Body of pancreas (tissue), 4 donors: ENCODE data around the gene TLR7. TPM values are rescaled to one million over a fixed set of nuclear protein-coding genes. Genes with fewer than 3 reads are reported as not detected.

Experiments used
- ATAC-seq: fragments of 150-250 bp; one replicate; pipeline ENCODE4 v1.9.1; 2016
- DNase-seq, 4 donors: peaks; one replicate each; pipeline ENCODE4 v3.0.0-alpha.2; 2019
- H3K27ac ChIP-seq, 4 donors: fragments of 200-600 bp; sonication (generic); 1 replicate in 3 of 4; 2 replicates in 1 of 4; pipeline versions ENCODE4 v1.5.1 to v1.6.1; 2016 to 2019; ENCODE audit warnings: mild to moderate bottlenecking in 1 of 4, mixed read lengths in 1 of 4, moderate library complexity in 1 of 4
- H3K27me3 ChIP-seq, 2 donors: fragments of 200-600 bp; sonication (generic); one replicate each; pipeline ENCODE4 v1.6.0; 2016; ENCODE audit warnings: mild to moderate bottlenecking in 1 of 2
- H3K36me3 ChIP-seq, 2 donors: fragments of 200-600 bp; sonication (generic); replicated peaks in 1 of 2; 2 replicates each; pipeline ENCODE4 v1.5.1; 2016; ENCODE audit warnings: low read depth in 2 of 2; ENCODE audit not compliant: insufficient read depth in 1 of 2
- H3K4me1 ChIP-seq: fragments of 200-600 bp; sonication (generic); one replicate; pipeline ENCODE4 v1.6.0; 2016
- H3K4me3 ChIP-seq, 2 donors: fragments of 200-600 bp; sonication (generic); 1 replicate in 1 of 2; 2 replicates in 1 of 2; pipeline ENCODE4 v1.5.1; 2016 to 2019
- H3K9me3 ChIP-seq, 3 donors: fragments of 200-600 bp; sonication (generic); 1 replicate in 2 of 3; 2 replicates in 1 of 3; pipeline ENCODE4 v1.5.1; 2016
- POLR2A ChIP-seq, 3 donors: fragments of 450-650 bp; IDR thresholded peaks; one replicate each; pipeline ENCODE4 v1.6.1; 2016; ENCODE audit warnings: antibody characterized with exemption in 3 of 3, mild to moderate bottlenecking in 2 of 3
- WGBS, 2 donors: methylation state at CpG; one replicate each; pipeline ENCODE4 v1.1.5; 2017; 5-methylcytosine and 5-hydroxymethylcytosine counted together
- intact Hi-C: fragments of 100-400 bp; cut with DNase I; formaldehyde crosslinking; loops from one replicate; pipeline ENCODE4 v1.15.1; 2023
- total RNA-seq, 2 donors: library from RNA; depleted of rRNA; stranded (reverse); fragments of >200 nt; gene quantifications; one replicate each; pipeline ENCODE4 v1.1.0, GENCODE V29; 2016
- TF ChIP-seq, protein P1 (sequence below), 7 experiments: fragments of 450-650 bp in 4 of 7; fragments of 200-600 bp in 3 of 7; sonication (generic) in 3 of 7; IDR thresholded peaks; one replicate each; pipeline ENCODE4 v1.5.1; 2016 to 2019; ENCODE audit warnings: antibody characterized with exemption in 7 of 7

TLR7 gene
- total RNA-seq, 2 donors from 2014 or later: 0.78 TPM; not detected in 1

DNA sequence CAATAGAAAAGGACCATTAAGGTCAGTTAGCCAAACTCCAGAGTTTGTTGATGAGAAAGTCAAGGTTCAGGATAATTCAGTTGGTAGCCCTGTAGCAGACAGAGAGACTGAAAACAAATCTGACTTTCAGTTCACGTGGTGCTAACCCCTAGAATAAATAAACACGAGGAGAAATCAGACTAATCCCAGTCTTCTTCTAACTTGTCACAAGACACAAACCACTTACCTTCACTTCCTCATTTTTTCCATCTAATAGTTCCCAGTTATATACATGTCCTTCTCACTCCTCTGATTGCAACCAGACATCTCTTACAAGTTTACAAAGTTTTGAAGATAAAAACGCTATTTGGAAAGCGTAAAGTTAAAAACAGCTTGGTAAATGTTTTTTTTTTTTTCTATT lies 7.7 kb downstream of the TLR7 start:
- no peaks in the 10 kb centered on the region for H3K36me3 ChIP-seq
- H3K27me3 ChIP-seq: no peaks in the 10 kb centered on the region
- DNase-seq (no peak), ATAC-seq (no peak)
- no peaks in the 10 kb centered on the region for H3K9me3 ChIP-seq
- TF ChIP-seq, protein P1, sequence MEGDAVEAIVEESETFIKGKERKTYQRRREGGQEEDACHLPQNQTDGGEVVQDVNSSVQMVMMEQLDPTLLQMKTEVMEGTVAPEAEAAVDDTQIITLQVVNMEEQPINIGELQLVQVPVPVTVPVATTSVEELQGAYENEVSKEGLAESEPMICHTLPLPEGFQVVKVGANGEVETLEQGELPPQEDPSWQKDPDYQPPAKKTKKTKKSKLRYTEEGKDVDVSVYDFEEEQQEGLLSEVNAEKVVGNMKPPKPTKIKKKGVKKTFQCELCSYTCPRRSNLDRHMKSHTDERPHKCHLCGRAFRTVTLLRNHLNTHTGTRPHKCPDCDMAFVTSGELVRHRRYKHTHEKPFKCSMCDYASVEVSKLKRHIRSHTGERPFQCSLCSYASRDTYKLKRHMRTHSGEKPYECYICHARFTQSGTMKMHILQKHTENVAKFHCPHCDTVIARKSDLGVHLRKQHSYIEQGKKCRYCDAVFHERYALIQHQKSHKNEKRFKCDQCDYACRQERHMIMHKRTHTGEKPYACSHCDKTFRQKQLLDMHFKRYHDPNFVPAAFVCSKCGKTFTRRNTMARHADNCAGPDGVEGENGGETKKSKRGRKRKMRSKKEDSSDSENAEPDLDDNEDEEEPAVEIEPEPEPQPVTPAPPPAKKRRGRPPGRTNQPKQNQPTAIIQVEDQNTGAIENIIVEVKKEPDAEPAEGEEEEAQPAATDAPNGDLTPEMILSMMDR (IDR thresholded peaks at IDR 0.05): no peak
- no peak for TF ChIP-seq POLR2A (IDR thresholded peaks at IDR 0.05)
- no peaks in the 10 kb centered on the region for H3K4me1 ChIP-seq
- intact Hi-C loops: no loop called here
- WGBS, 2 donors: 26 to 31% methylated on average over 4 of the region's 4 CpGs
- H3K27ac ChIP-seq: no peak overlapping the region
- H3K4me3 ChIP-seq: no peak overlapping the region

DNA sequence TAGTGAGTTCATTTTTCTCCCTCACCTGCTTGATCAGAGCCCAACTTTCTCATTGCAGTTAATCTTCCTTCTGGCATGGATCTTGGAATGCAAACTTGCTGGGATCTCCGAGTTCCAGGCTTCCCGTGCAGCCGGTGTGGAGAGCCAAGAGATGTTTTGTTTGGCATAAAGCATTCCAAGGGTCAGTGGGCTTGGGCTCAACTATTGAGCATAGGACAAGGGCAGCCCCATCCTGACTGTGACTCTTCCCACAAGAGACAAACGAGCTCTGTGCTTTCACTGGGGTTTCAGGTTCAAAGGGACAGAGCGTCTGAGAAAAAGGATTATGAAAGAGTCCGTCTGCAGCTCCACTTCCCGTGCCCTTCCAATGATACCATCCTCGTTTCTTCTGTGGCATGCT lies 10.5 kb downstream of the TLR7 start:
- H3K36me3 ChIP-seq: no peaks in the 10 kb centered on the region
- no peaks in the 10 kb centered on the region for H3K9me3 ChIP-seq
- H3K4me1 ChIP-seq: no peaks in the 10 kb centered on the region
- no peaks in the 10 kb centered on the region for H3K27me3 ChIP-seq
- H3K27ac ChIP-seq: no peak overlapping the region
- no peak for ATAC-seq
- DNase-seq: no peak
- H3K4me3 ChIP-seq: no peak overlapping the region
- intact Hi-C loops: no loop called here
- WGBS, 2 donors: 38 to 39% methylated on average over 7 to 8 of the region's 8 CpGs
- TF ChIP-seq, protein P1 (IDR thresholded peaks at IDR 0.05): no peak
- no peak for TF ChIP-seq POLR2A (IDR thresholded peaks at IDR 0.05)

DNA sequence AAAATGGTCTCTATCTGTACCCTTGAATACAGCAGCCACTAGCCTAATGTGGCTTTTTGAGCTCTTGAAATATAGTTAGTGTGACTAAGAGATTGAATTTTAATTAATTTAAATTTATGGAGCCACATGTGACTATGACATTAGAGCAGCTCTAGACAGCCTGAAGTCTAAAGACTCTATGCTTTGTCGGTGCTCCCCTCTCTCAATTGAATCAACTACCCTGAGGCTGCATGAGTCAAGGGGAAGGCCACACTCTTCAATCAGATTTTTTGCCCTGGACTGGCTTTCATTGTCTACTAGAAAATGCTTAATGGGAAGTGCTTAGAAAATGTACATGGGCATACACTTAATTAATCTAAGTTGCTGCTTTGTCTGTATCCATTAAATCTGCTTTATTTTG lies 11.7 kb downstream of the TLR7 start:
- Histone ChIP-seq H3K27me3 (no peaks in the 10 kb centered on the region), H3K4me1 (no peaks in the 10 kb centered on the region), H3K4me3 (no peak overlapping the region), H3K36me3 (no peaks in the 10 kb centered on the region), H3K27ac (no peak overlapping the region), H3K9me3 (no peaks in the 10 kb centered on the region)
- 78% methylated on average over 1 of the region's 1 CpG; no CpG with 5 or more reads in 1 of the 2 donors for WGBS, 2 donors
- no peak for DNase-seq
- no peak for ATAC-seq
- intact Hi-C loops: no loop called here
- no peak for TF ChIP-seq POLR2A (IDR thresholded peaks at IDR 0.05)

DNA sequence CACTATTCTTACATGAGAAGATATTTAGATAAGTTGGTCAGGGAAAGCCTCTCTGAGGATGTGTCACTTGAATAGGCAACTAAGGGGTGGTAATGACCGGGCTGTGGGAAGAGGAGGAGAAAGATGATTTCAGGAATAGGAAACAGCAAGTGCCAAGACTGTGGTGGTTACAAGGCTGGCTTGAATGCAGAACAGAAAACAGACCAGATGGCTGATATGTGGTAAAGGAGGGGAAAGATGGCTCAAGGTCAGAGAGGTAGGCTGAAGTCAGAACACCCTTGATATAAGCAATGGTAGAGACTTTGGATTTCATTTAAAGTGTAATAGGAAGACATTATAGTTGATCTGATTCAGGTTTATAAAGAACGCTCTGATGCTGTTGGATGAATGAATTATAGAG lies 15.0 kb downstream of the TLR7 start:
- no peaks in the 10 kb centered on the region for H3K4me1 ChIP-seq
- no peak for ATAC-seq
- H3K27me3 ChIP-seq: no peaks in the 10 kb centered on the region
- intact Hi-C loops: no loop called here
- H3K27ac ChIP-seq: no peak overlapping the region
- H3K9me3 ChIP-seq: no peaks in the 10 kb centered on the region
- no peaks in the 10 kb centered on the region for H3K36me3 ChIP-seq
- WGBS, 2 donors: 83 to 90% methylated on average over 2 of the region's 2 CpGs
- DNase-seq: no peak
- no peak overlapping the region for H3K4me3 ChIP-seq
- TF ChIP-seq POLR2A (IDR thresholded peaks at IDR 0.05): no peak

DNA sequence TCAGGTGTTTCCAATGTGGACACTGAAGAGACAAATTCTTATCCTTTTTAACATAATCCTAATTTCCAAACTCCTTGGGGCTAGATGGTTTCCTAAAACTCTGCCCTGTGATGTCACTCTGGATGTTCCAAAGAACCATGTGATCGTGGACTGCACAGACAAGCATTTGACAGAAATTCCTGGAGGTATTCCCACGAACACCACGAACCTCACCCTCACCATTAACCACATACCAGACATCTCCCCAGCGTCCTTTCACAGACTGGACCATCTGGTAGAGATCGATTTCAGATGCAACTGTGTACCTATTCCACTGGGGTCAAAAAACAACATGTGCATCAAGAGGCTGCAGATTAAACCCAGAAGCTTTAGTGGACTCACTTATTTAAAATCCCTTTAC lies 18.6 kb downstream of the TLR7 start:
- 53 to 73% methylated on average over 5 of the region's 5 CpGs for WGBS, 2 donors
- intact Hi-C loops: no loop called here

DNA sequence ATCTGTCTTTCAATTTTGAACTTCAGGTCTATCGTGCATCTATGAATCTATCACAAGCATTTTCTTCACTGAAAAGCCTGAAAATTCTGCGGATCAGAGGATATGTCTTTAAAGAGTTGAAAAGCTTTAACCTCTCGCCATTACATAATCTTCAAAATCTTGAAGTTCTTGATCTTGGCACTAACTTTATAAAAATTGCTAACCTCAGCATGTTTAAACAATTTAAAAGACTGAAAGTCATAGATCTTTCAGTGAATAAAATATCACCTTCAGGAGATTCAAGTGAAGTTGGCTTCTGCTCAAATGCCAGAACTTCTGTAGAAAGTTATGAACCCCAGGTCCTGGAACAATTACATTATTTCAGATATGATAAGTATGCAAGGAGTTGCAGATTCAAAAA lies 19.7 kb downstream of the TLR7 start:
- DNase-seq: no peak
- TF ChIP-seq, protein P1 (IDR thresholded peaks at IDR 0.05): no peak
- no peak for TF ChIP-seq POLR2A (IDR thresholded peaks at IDR 0.05)
- ATAC-seq: no peak
- Histone ChIP-seq H3K9me3 (no peaks in the 10 kb centered on the region), H3K4me1 (no peaks in the 10 kb centered on the region), H3K27me3 (no peaks in the 10 kb centered on the region), H3K27ac (no peak overlapping the region), H3K36me3 (no peaks in the 10 kb centered on the region), H3K4me3 (no peak overlapping the region)
- intact Hi-C loops: no loop called here
- WGBS, 2 donors: 81 to 83% methylated on average over 3 of the region's 3 CpGs

More for the DNA sequence above, 18.6 kb downstream of the TLR7 start:
- Histone ChIP-seq H3K4me1 (no peaks in the 10 kb centered on the region), H3K27me3 (no peaks in the 10 kb centered on the region), H3K27ac (no peak overlapping the region), H3K9me3 (no peaks in the 10 kb centered on the region), H3K36me3 (no peaks in the 10 kb centered on the region), H3K4me3 (no peak overlapping the region)
- ATAC-seq: no peak
- DNase-seq: no peak
- TF ChIP-seq POLR2A (IDR thresholded peaks at IDR 0.05): no peak
- TF ChIP-seq, protein P1 (IDR thresholded peaks at IDR 0.05): no peak
